NCI-H2107 treated with DMSO at 0.1 percent for 48 hours (cell line): ENCODE measurements around the gene ASCL1.

ENCODE experiments used
- DNase-seq: peaks from one replicate; lab custom pipeline; 2025; ENCODE audit not compliant: unreplicated experiment; lab: John Stamatoyannopoulos, UW

Gene ASCL1

GRCh38 chr12:102950950-102951619 lies 6.4 kb upstream of the ASCL1 start:
- no peak for DNase-seq

- DNase-seq: no peak
Measured at GRCh38 chr12:102951841-102952240, 5.6 kb upstream of the ASCL1 start.

- DNase-seq: no peak
Measured at GRCh38 chr12:102953221-102953620, 4.3 kb upstream of the ASCL1 start.

- DNase-seq: no peak
Measured at GRCh38 chr12:102954134-102954533, 3.3 kb upstream of the ASCL1 start.

GRCh38 chr12:102955926-102956737 lies 1.3 kb upstream of the ASCL1 start:
- DNase-seq: peak; percentile 55

- no peak for DNase-seq
Measured at GRCh38 chr12:102956738-102957327, 641 bp upstream of the ASCL1 start.

- peak; percentile 58 for DNase-seq
Measured at GRCh38 chr12:102958073-102958829, 777 bp downstream of the ASCL1 start.

- DNase-seq: no peak
Measured at GRCh38 chr12:102958830-102959176, 1.3 kb downstream of the ASCL1 start.

GRCh38 chr12:102959391-102959790 lies 1.9 kb downstream of the ASCL1 start:
- peak; percentile 50 for DNase-seq

GRCh38 chr12:102960766-102961465 lies 3.4 kb downstream of the ASCL1 start:
- peak; percentile 94 for DNase-seq

GRCh38 chr12:102961466-102961855 lies 4.0 kb downstream of the ASCL1 start:
- peak; percentile 95 for DNase-seq

GRCh38 chr12:102962532-102962931 lies 5.1 kb downstream of the ASCL1 start:
- peak; percentile 55 for DNase-seq

- no peak for DNase-seq
Measured at GRCh38 chr12:102962986-102963385, 5.5 kb downstream of the ASCL1 start.

GRCh38 chr12:102963796-102964195 lies 6.3 kb downstream of the ASCL1 start:
- DNase-seq: no peak

GRCh38 chr12:102964872-102965271 lies 7.4 kb downstream of the ASCL1 start:
- no peak for DNase-seq

GRCh38 chr12:102965281-102966155 lies 8.0 kb downstream of the ASCL1 start:
- DNase-seq: no peak

- no peak for DNase-seq
Measured at GRCh38 chr12:102966200-102966863, 8.9 kb downstream of the ASCL1 start.

- DNase-seq: no peak
Measured at GRCh38 chr12:102970780-102971179, 13.3 kb downstream of the ASCL1 start.

- peak; percentile 64 for DNase-seq
Measured at GRCh38 chr12:102971227-102971626, 13.8 kb downstream of the ASCL1 start.
